ENCODE data around the gene ATP7B.
"Not testable (repeated sequence)": the region's sequence is repeated elsewhere in the genome, so short reads cannot be mapped to it uniquely, and the experiment has no call there.

The ATP7B gene

GRCh38 chr13:52005841-52006522 is 5.3 kb downstream of the ATP7B start:
- no peak for DNase-seq

DNA sequence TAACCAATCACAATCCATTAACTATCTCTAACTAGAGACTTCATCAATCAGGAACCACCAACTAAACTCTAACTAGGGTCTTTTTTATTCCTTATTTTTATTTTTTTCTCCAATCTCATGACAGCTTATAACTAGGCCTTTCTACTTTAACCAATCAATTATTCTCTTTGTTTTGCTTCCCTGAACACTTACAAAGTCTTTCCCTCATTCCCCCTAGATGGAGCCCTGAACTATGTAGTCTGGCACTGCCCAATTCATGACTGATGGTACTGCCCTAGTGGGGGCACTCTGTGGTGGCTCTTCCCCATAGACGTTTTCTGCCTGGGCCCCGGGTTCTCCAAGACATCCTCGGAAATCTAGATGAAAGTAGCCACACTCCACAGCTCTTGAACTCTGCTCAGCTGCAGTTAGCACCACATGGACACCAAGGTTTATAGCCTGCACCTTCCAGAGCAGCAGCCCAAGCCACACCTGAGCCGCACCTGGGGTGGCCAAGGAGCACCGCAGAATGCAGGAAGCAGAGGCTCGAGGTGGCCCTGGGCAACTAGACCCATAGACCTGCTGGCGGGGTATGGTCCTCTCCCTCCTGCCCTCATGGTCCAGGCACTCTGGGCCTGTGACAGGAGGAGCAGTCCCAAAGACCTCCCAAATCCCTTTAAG is 6.6 kb downstream of the ATP7B start:
- peak in 1 of 2 experiments; percentile 19 for DNase-seq

DNA sequence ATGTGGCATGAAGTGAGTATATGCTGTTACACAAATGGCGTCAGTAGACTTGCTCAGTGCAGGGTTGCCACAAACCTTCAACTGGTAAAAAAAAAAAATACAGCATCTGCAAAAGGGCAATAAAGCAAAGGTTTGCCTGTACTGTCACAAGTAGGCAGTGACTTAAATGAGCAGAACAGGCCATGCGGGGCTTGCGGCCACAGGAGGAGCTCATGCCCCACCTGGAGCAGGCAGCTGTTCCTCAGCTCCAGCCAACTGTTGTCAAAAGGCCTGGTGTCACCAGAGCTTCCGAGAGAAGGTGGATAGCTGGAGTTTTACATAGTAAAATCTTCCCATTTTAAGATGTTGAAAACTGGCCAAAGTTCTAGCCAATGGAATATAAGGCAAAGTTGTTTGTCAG is 7.7 kb downstream of the ATP7B start:
- peak; percentile 77 to 89 for DNase-seq

DNA sequence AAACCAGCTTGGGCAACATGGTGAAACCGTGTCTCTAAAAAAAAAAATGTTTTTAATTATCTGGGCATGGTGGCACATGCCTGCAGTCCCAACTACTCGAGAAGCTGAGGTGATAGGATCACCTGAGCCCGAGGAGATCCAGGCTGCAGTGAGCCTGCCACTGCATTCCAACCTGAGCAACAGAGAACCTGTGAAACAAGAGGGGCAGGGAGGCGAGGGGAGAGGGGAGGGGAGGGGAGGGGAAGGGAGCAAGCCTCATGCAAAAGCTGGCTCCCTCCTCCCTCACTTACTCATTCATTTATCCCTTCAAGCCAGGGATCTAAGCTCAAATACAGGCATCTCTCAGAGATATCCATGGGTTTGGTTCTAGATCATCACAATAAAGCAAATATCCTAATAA is 8.9 kb downstream of the ATP7B start:
- DNase-seq, result no peak

GRCh38 chr13:52001120-52001731 is 10.0 kb downstream of the ATP7B start:
- peak; percentile 30 to 64 for DNase-seq

GRCh38 chr13:51999921-52000320 is 11.3 kb downstream of the ATP7B start:
- DNase-seq, result no peak

GRCh38 chr13:51999510-51999911 is 11.7 kb downstream of the ATP7B start:
- DNase-seq, result peak; percentile 21 to 70

DNA sequence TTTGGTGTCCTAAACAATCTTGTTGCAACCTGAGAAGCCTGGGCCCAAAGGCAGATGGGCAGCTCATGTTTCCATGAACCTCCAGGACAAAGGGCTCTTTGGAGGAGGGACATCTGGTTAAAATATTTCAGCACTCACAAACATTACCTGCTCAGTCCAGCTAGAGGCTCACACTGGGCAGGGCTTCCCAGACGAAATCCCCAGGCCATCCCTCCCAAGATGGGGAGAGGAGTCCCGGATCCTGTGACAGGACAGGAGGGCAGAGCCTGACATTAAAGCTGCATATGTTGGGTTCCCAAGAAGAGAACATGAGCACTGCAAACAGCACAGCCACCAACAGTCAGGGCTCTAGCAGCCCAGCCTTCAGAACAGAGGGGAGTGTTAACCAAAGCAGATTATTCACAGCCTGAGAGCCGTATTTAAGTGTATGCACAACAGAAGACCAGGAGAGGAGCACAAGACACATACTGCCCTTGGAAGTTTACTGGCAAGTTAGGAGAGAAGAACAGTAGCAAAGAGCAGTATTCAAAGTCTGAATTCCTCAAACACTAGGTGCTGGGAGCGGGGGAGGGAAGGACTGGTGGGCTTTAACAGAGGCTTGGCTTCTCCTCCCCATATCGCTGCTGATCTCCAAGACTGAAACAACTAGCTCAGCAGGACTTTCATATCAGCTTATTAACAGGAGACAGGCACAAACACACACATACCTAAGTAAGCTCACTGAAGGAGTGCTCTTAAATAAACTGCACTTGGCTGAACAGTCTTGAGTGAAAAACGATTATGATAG is 12.3 kb downstream of the ATP7B start:
- peak; percentile 71 to 73 for DNase-seq

DNA sequence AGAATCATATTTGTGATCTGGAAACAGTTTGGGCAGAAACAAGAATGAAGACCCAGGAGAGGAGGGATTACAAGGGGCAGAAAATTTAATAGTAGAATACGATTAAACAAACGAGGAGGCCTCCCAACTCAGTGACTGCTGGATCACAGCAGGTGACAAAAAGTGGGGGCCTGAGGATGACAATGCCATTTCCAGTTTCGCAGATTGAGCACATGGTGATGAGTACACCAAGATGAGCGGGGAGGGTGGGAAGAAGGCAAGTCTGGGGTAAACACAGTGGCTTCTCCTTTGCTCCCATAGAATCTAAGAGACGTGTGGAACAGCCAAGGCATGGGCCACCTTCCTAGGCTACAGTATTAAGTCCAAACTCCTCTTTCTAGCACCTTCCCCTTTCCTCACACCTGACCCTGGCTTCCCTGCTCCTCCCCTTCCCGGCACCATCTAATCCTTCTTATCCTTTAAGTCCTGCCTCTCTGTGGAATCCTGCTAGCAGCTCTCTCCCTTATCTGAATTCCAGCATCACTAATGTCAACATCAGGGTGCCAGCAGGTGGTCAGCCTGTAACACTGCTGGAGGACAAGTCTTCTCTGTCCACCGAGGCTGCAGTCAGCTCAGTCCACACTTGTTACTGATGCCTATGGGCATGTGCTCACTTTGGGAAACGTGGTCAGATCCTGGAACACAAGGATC is 13.5 kb downstream of the ATP7B start:
- peak; percentile 34 to 77 for DNase-seq

DNA sequence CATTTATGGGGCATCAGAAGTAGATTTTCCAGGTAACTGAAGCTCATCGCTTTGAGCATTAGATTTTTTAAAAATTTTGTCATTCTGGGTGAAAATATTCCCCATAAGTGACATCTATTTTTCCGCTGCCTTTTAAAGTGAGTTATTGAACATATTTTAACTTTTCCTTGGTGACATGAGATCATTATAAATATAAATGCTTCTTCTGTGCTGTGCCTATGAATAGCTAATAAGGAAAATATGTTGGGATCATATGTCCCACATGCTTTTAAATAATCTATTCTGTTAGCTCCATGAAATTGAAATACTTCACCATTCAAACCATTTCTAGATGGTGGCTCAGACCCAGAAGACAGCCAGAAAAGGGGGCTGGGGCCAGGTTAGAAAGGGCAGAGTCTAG is 14.1 kb downstream of the ATP7B start:
- no peak for DNase-seq

GRCh38 chr13:51996641-51997040 is 14.6 kb downstream of the ATP7B start:
- DNase-seq, result no peak

DNA sequence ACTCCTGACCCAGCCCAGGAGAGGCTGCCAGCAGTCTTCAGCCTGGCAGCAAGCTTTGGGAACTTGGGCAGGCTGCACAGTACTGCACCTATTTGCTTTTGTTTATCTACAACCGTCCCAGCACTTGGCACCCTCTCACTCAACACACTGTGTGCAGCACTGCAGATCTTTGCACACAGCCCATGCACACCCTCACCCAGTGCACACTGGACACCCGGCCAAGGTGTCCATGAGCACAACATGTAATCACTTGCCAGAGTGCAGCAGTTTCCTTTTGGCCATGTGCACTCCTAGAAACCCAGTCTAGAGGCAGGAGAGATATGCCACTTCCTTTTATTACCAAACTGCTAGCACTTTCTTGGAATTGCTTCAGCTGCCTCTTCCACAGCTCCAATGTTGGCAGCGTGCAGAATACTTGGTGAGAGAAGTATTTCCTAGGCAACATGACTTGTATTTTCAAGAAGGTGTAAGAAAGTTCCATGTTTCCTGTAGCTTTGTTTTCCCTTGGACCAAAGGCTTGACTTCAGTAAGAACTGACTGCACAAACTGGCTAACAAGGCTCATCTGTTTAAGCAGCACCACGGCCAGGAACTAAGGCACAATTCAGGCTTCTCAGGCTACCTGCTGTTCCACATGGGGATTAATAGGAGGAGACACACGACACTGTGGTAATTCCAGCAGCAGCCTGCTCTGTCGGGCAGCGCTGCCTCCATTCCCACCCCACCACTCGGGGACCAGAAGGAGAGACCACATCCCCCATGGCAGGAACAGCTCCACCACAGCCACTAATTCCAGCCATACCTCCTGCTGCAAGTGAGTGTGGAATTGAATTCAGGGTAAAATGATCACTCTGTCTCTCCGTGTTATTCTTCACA is 15.3 kb downstream of the ATP7B start:
- peak; percentile 57 to 80 for DNase-seq

DNA sequence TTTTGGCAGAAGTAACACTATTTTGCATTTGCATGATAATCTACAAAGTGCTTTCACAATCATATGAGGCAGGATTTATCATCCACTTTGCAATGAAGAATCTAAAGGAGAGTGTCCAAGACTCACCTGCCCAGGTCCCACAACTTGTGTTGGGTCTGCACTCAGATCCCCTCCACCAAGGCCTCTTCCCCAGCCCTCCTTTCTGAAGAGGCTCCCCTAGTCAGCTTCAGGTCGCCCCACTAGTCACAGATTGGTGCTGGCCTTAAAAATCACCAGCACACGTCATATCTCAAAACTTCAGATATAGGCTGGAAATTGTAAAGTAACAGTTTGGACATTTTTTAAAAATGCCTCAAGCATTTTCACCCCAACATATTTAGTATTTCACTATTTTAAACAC is 17.5 kb downstream of the ATP7B start:
- DNase-seq, result no peak

DNA sequence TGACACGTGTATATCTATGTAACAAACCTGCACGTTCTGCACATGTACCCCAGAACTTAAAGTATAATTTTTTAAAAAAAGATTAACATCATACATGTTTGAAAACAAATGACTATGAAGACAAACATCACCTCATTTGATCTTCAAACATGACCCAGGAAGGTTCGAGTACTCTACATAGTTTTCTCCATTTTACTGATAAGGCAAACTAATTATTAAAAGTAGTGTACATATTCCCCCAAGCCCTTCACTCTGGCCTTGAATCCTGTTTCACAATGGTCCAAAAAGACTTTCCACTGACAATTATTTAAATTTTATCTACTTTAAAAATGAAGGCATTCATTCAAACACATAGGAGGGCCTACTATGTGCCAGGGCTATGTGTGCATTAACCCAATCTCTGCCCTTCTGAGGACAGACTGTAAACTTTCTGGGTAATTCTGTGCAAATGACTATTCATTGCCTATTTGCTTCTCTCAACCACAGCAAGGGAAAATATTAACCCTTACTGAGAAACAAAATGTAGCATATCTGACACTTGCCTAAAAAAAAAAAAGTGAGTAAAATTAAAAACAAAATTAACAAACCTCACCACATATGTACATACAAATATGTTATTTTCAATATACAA is 22.1 kb downstream of the ATP7B start:
- no peak for DNase-seq

- not testable (repeated sequence) for DNase-seq
These were observed 26.3 kb downstream of the ATP7B start for GRCh38 chr13:51984904-51985303.

- DNase-seq, result not testable (repeated sequence)
These were observed 28.0 kb downstream of the ATP7B start for GRCh38 chr13:51983292-51983691.

DNA sequence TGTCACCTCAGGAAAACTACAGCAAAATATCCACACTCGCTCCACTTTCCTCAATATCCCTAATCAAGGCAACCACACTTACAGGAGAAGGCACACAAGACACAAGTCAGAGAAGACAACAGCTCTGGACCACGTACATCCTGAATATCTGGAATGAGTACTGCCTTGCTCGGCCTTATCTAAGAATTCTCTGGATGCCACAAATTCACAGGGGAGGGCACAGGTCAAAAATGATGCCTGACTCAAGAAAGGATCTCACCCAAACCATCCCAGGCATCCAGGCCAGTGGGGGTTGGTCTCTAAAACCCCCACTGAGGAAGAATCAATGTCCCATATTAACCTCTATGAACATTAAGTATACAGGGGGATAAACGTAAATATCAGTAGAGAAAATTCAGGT is 29.9 kb downstream of the ATP7B start:
- DNase-seq, result no peak

- DNase-seq, result no peak
These were observed 30.3 kb downstream of the ATP7B start for GRCh38 chr13:51980908-51981307.

DNA sequence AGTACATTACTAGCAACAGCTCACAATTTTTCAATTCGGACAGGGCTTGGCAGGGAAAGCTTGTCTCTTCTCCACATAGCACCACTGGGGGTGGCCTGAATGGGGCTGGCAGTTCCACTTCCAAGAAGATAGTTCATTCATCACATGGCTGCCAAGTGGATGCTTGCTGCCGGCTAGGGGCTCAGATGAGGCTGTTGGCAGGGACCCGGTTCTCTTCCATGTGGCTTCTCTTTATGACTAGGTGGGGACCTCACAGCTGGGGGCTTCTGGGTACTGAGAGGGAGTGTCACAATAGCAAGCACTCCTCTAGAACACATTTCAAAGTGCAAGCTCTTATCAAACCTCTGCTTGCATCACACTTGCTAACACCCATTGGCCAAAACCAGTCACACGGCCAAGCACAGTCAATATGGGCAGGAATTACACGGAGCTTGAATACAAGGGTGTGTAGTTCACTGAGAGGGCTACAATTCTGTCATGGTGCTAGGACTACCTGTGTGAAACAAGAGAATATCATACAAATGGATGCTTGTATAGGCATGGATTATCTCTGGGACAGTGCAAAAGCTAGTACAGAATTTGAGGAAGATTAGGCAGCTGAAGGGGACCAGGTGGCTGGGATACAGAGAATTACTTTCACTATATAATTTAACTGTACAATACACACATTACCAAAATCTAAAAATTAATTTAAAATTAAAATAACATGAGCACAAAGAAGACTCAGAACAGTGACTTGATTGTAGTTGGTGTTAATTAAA is 32.3 kb downstream of the ATP7B start:
- DNase-seq, result no peak

DNA sequence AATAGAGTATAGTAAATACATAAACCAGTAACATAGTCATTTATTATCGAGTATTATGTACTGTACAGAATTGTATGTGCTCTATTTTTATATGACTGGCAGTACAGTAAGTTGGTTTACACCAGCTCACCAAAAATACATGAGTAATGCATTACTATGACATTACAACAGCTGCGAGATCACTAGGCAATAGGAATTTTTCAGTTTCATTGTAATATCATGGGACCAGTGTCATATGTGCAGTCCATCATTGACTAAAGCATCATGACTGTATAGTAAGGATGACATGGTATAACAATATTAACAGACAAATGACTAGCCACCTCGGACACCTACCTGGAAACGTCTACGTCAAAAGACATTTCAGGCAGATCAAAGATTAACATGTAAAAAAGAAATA is 33.6 kb downstream of the ATP7B start:
- no peak for DNase-seq

GRCh38 chr13:51976890-51977289 is 34.4 kb downstream of the ATP7B start:
- no peak for DNase-seq
